HL-60 (cell line): ENCODE data around the gene RTN3.

Experiments
- DNase-seq, 2 experiments: peaks; one replicate each; pipeline ENCODE4 v3.0.0-alpha.2; 2010 to 2020; ENCODE audit warnings: low read depth in 1 of 2, low spot score in 1 of 2
- H3K27ac ChIP-seq: fragments of 250-450 bp; sonication (Bioruptor Pico); replicated peaks from 2 replicates; pipeline ENCODE4 v1.5.1; 2020; ENCODE audit warnings: mild to moderate bottlenecking, moderate library complexity
- H3K27me3 ChIP-seq: fragments of 250-450 bp; sonication (Bioruptor Pico); 2 replicates; pipeline ENCODE4 v1.5.1; 2021; ENCODE audit warnings: mild to moderate bottlenecking, moderate library complexity; ENCODE audit not compliant: insufficient read depth, poor library complexity, severe bottlenecking
- H3K4me3 ChIP-seq: replicated peaks from 2 replicates; pipeline ENCODE4 v1.5.1; 2011; ENCODE audit warnings: mild to moderate bottlenecking, control low read depth, low read length; ENCODE audit not compliant: insufficient read depth
- CTCF ChIP-seq: IDR thresholded peaks from one replicate; pipeline ENCODE4 v1.5.1; 2011; ENCODE audit warnings: low read length, control low read depth, inconsistent platforms; ENCODE audit not compliant: insufficient read depth
- GABPA ChIP-seq: IDR thresholded peaks from 2 replicates; pipeline ENCODE4 v1.6.1; 2012; ENCODE audit warnings: low read depth
- POLR2AphosphoS5 ChIP-seq: IDR thresholded peaks from 2 replicates; pipeline ENCODE4 v1.6.1; 2012; ENCODE audit warnings: low read depth
- REST ChIP-seq: IDR thresholded peaks from 2 replicates; pipeline ENCODE4 v1.6.1; 2012; ENCODE audit warnings: low read depth; ENCODE audit not compliant: insufficient replicate concordance
- SPI1 ChIP-seq: IDR thresholded peaks from 2 replicates; pipeline ENCODE4 v1.6.1; 2012; ENCODE audit warnings: low read depth, mild to moderate bottlenecking, borderline replicate concordance

RTN3 gene

GRCh38 chr11:63764340-63764678, 83.0 kb downstream of the RTN3 start:
- no peak overlapping the region for H3K4me3 ChIP-seq

GRCh38 chr11:63764679-63765647, 83.7 kb downstream of the RTN3 start:
- DNase-seq = no peak
- H3K27ac ChIP-seq = no peak overlapping the region
- no peak overlapping the region for H3K4me3 ChIP-seq
- H3K27me3 ChIP-seq = peaks cover 8% of the 10 kb centered on the region
- TF ChIP-seq CTCF = no peak
- TF ChIP-seq SPI1 = no peak
- TF ChIP-seq GABPA = no peak
- TF ChIP-seq REST = no peak
- TF ChIP-seq POLR2AphosphoS5 = no peak

More at GRCh38 chr11:63764340-63764678, 83.0 kb downstream of the RTN3 start:
- no peak overlapping the region for H3K27ac ChIP-seq
- TF ChIP-seq GABPA (no peak), REST (no peak)
- DNase-seq = no peak
- H3K27me3 ChIP-seq = peaks cover 2% of the 10 kb centered on the region

GRCh38 chr11:63765688-63766241, 84.5 kb downstream of the RTN3 start:
- H3K4me3 ChIP-seq = no peak overlapping the region
- DNase-seq = no peak
- peaks cover 13% of the 10 kb centered on the region for H3K27me3 ChIP-seq
- no peak for TF ChIP-seq GABPA
- TF ChIP-seq POLR2AphosphoS5 = no peak
- TF ChIP-seq CTCF = no peak
- no peak for TF ChIP-seq REST
- no peak for TF ChIP-seq SPI1
- no peak overlapping the region for H3K27ac ChIP-seq
